Esophagus muscularis mucosa (tissue), 4 donors: ENCODE measurements around the gene DENND4C. TPM values are rescaled to one million over a fixed set of nuclear protein-coding genes. Genes with fewer than 3 reads are reported as not detected.
"Not testable (repeated sequence)": the region's sequence is repeated elsewhere in the genome, so short reads cannot be mapped to it uniquely, and the experiment has no call there.

ENCODE experiments used
- DNase-seq: peaks from one replicate; pipeline ENCODE4 v3.0.0-alpha.2; 2017; ENCODE audit errors: extremely low spot score
- H3K27ac ChIP-seq, 4 donors: fragments of 200-600 bp; sonication (generic); replicated peaks in 1 of 4; 1 replicate in 3 of 4; 2 replicates in 1 of 4; pipeline ENCODE4 v1.5.1; 2016 to 2019; ENCODE audit warnings: mild to moderate bottlenecking in 1 of 4
- H3K27me3 ChIP-seq, 4 donors: fragments of 200-600 bp; sonication (generic); one replicate each; pipeline versions ENCODE4 v1.5.1 to v1.6.0; 2016 to 2019
- H3K36me3 ChIP-seq, 4 donors: fragments of 200-600 bp; sonication (generic); one replicate each; pipeline ENCODE4 v1.5.1; 2016 to 2019
- H3K4me1 ChIP-seq, 4 donors: fragments of 200-600 bp; sonication (generic); one replicate each; pipeline ENCODE4 v1.5.1; 2016 to 2019
- H3K4me3 ChIP-seq, 4 donors: fragments of 200-600 bp; sonication (generic); 1 replicate in 2 of 4; 2 replicates in 2 of 4; pipeline ENCODE4 v1.5.1; 2016 to 2019; ENCODE audit warnings: mild to moderate bottlenecking in 4 of 4, moderate library complexity in 1 of 4
- H3K9me3 ChIP-seq, 4 donors: fragments of 200-600 bp; sonication (generic); 1 replicate in 3 of 4; 2 replicates in 1 of 4; pipeline ENCODE4 v1.5.1; 2016 to 2019
- EP300 ChIP-seq: sonication (generic); formaldehyde crosslinking; IDR thresholded peaks from one replicate; pipeline ENCODE4 v1.6.1; 2017; ENCODE audit warnings: antibody characterized with exemption
- POLR2A ChIP-seq: fragments of 450-650 bp; IDR thresholded peaks from one replicate; pipeline ENCODE4 v1.6.1; 2017; ENCODE audit warnings: antibody characterized with exemption, moderate library complexity, mild to moderate bottlenecking, low read depth
- POLR2AphosphoS5 ChIP-seq, 2 donors: sonication (generic); formaldehyde crosslinking; IDR thresholded peaks; one replicate each; pipeline ENCODE4 v1.6.1; 2017; ENCODE audit warnings: antibody characterized with exemption in 2 of 2
- WGBS: methylation state at CpG from one replicate; pipeline ENCODE4 v1.1.5; 2018; 5-methylcytosine and 5-hydroxymethylcytosine counted together
- intact Hi-C: fragments of 100-400 bp; cut with DNase I; formaldehyde crosslinking; loops from one replicate; pipeline ENCODE4 v1.15.1; 2023
- total RNA-seq, 4 donors: library from RNA; depleted of rRNA; stranded (reverse); fragments of >200 nt; gene quantifications; one replicate each; pipeline versions ENCODE4 v1.1.0 to v1.2.1, GENCODE V29; 2016
- TF ChIP-seq, protein P1 (sequence below), 3 experiments: fragments of 200-600 bp in 2 of 3; fragments of 450-650 bp in 1 of 3; sonication (generic) in 2 of 3; IDR thresholded peaks; one replicate each; pipeline ENCODE4 v1.5.1; 2017 to 2019; ENCODE audit warnings: antibody characterized with exemption in 3 of 3, mild to moderate bottlenecking in 2 of 3, moderate library complexity in 1 of 3

DENND4C gene
- total RNA-seq, 4 donors from 2014 or later, result 59.1 to 97.3 (median 88.1) TPM

GRCh38 chr9:19255112-19255511 lies 24.6 kb downstream of the DENND4C start:
- peaks cover 13 to 39% (median 19%) of the 10 kb centered on the region in 4 donors for H3K4me1 ChIP-seq
- H3K9me3 ChIP-seq, result no peaks in the 10 kb centered on the region
- intact Hi-C loops, result no loop called here
- no peak overlapping the region for H3K4me3 ChIP-seq
- peaks cover 0 to 5% (median 2%) of the 10 kb centered on the region in 4 donors for H3K36me3 ChIP-seq
- 97% methylated on average over 2 of the region's 2 CpGs for WGBS
- H3K27me3 ChIP-seq, result no peaks in the 10 kb centered on the region
- no peak overlapping the region for H3K27ac ChIP-seq
- DNase-seq, result no peak
- TF ChIP-seq, protein P1, sequence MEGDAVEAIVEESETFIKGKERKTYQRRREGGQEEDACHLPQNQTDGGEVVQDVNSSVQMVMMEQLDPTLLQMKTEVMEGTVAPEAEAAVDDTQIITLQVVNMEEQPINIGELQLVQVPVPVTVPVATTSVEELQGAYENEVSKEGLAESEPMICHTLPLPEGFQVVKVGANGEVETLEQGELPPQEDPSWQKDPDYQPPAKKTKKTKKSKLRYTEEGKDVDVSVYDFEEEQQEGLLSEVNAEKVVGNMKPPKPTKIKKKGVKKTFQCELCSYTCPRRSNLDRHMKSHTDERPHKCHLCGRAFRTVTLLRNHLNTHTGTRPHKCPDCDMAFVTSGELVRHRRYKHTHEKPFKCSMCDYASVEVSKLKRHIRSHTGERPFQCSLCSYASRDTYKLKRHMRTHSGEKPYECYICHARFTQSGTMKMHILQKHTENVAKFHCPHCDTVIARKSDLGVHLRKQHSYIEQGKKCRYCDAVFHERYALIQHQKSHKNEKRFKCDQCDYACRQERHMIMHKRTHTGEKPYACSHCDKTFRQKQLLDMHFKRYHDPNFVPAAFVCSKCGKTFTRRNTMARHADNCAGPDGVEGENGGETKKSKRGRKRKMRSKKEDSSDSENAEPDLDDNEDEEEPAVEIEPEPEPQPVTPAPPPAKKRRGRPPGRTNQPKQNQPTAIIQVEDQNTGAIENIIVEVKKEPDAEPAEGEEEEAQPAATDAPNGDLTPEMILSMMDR (IDR thresholded peaks at IDR 0.05), result no peak
- TF ChIP-seq POLR2AphosphoS5 (IDR thresholded peaks at IDR 0.05) (no peak), POLR2A (no peak), EP300 (no peak)

DNA sequence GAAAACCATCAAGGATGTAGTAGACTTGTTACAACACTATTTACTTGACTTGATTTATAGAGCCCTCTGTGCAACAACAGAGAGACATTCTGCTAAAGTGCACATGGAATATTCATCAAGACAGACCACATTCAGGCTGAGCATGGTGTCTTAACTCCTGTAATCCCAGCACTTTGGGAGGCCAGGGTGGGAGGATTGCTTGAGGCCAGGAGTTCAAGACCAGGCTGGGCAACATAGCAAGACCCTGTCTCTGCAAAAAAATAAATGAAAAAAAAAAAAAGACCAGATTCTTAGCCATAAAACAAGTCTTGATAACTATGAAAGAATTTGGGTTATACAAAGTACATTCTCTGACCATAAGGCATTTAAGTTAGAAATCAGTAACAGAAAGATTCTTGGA lies 25.3 kb downstream of the DENND4C start:
- TF ChIP-seq POLR2A (no peak), EP300 (no peak), POLR2AphosphoS5 (IDR thresholded peaks at IDR 0.05) (no peak)
- TF ChIP-seq, protein P1 (IDR thresholded peaks at IDR 0.05), result no peak
- Histone ChIP-seq H3K4me3 (no peak overlapping the region), H3K36me3 (peaks cover 0 to 3% (median 1%) of the 10 kb centered on the region in 4 donors), H3K27me3 (no peaks in the 10 kb centered on the region), H3K4me1 (peaks cover 12 to 35% (median 19%) of the 10 kb centered on the region in 4 donors), H3K27ac (no peak overlapping the region), H3K9me3 (no peaks in the 10 kb centered on the region)
- intact Hi-C loops, result no loop called here
- DNase-seq, result no peak

- H3K36me3 ChIP-seq, H3K27me3 ChIP-seq, H3K4me1 ChIP-seq, H3K4me3 ChIP-seq, H3K9me3 ChIP-seq, H3K27ac ChIP-seq, intact Hi-C loops, DNase-seq: not testable (repeated sequence)
- WGBS, result 97% methylated on average over 8 of the region's 8 CpGs
These were observed 29.3 kb downstream of the DENND4C start for GRCh38 chr9:19259665-19260255.

DNA sequence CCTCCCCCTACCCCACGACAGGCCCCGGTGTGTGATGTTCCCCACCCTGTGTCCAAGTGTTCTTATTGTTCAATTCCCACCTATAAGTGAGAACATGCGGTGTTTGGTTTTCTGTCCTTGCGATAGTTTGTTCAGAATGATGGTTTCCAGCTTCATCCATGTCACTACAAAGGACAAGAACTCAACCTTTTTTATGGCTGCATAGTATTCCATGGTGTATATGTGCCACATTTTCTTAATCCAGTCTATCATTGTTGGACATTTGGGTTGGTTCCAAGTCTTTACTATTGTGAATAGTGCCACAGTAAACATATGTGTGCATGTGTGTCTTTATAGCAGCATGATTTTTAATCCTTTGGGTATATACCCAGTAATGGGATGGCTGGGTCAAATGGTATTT lies 35.1 kb downstream of the DENND4C start:
- H3K27ac ChIP-seq, H3K4me3 ChIP-seq, intact Hi-C loops, H3K36me3 ChIP-seq, H3K27me3 ChIP-seq, DNase-seq, H3K9me3 ChIP-seq: not testable (repeated sequence)
- H3K4me1 ChIP-seq, result peaks cover 0 to 16% (median 12%) of the 10 kb centered on the region in 4 donors
- 98% methylated on average over 4 of the region's 4 CpGs for WGBS

GRCh38 chr9:19266778-19267384 lies 36.4 kb downstream of the DENND4C start:
- DNase-seq, intact Hi-C loops, H3K27ac ChIP-seq, H3K9me3 ChIP-seq, H3K27me3 ChIP-seq, H3K4me3 ChIP-seq, H3K36me3 ChIP-seq: not testable (repeated sequence)
- peaks cover 0 to 16% (median 12%) of the 10 kb centered on the region in 4 donors for H3K4me1 ChIP-seq
- 75% methylated on average over 3 of the region's 3 CpGs for WGBS

DNA sequence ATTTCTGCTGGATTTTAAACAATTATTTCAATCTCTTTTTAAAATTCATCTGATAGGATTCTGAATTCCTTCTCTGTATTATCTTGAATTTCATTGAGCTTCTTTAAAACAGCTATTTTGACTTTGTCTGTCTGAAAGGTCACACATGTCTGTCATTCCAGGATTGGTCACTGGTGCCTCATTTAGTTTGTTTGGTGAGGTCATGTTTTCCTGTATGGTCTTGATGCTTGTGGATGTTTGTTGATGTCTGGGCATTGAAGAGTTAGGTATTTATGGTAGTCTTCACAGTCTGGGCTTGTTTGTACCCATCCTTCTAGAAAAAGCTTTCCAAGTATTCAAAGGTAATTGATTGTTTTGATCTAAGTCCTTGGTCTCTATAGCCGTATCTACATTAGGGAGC lies 39.1 kb downstream of the DENND4C start:
- WGBS, result 100% methylated on average over 1 of the region's 1 CpG
- no peaks in the 10 kb centered on the region for H3K36me3 ChIP-seq
- no peak overlapping the region for H3K4me3 ChIP-seq
- no peak for DNase-seq
- peaks cover 0 to 16% (median 10%) of the 10 kb centered on the region in 4 donors for H3K4me1 ChIP-seq
- TF ChIP-seq EP300 (no peak), POLR2AphosphoS5 (IDR thresholded peaks at IDR 0.05) (no peak), POLR2A (no peak)
- TF ChIP-seq, protein P1 (IDR thresholded peaks at IDR 0.05), result no peak
- H3K27me3 ChIP-seq, result no peaks in the 10 kb centered on the region
- H3K27ac ChIP-seq, result no peak overlapping the region
- no peaks in the 10 kb centered on the region for H3K9me3 ChIP-seq
- intact Hi-C loops, result no loop called here
